Endothelial cell of umbilical vein (primary cell): Measurements from ENCODE around the gene IQCN. TPM values are rescaled to one million over a fixed set of nuclear protein-coding genes. Genes with fewer than 3 reads are reported as not detected.

Source experiments
- BruUV-seq: library from RNA; stranded (reverse); fragments of 400-500 nt; replicated peaks from 2 replicates; lab custom pipeline; 2021; lab: Mats Ljungman, UMichigan
- CTCF ChIA-PET: fragments of 300-600, 350-600 bp; sonication (Branson Sonifier 250); formaldehyde crosslinking; loops from one replicate; lab custom pipeline; 2021; ENCODE audit warnings: antibody characterized with exemption, inconsistent platforms; lab: Charles Lee
- POLR2A ChIA-PET: fragments of 300-600, 350-600 bp; sonication (Branson Sonifier 250); formaldehyde crosslinking; loops from one replicate; lab custom pipeline; 2021; ENCODE audit warnings: antibody characterized with exemption, inconsistent platforms; lab: Charles Lee
- DNase-seq: peaks from one replicate; pipeline ENCODE4 v3.0.0-alpha.2; 2011; ENCODE audit warnings: low read depth, low spot score
- FAIRE-seq: peaks from 2 replicates; lab custom pipeline; 2011; peaks lifted over from hg19 to GRCh38; lab: Jason Lieb, UNC
- H2AFZ ChIP-seq: 2 replicates; pipeline ENCODE4 v1.6.0; 2012; ENCODE audit warnings: low read depth, low read length, control low read depth, inconsistent platforms
- H3K27ac ChIP-seq: 2 replicates; pipeline ENCODE4 v1.5.1; 2011; ENCODE audit warnings: low read depth, mild to moderate bottlenecking, control low read depth, low read length, moderate library complexity; ENCODE audit not compliant: insufficient read depth
- H3K27me3 ChIP-seq, 2 experiments: 2 replicates each; pipeline versions ENCODE4 v1.6.0 to v1.6.1; 2011; ENCODE audit warnings: low read length in 2 of 2, mixed read lengths in 1 of 2; ENCODE audit not compliant: control insufficient read depth in 2 of 2, insufficient read depth in 2 of 2
- H3K36me3 ChIP-seq, 2 experiments: 2 replicates in 1 of 2; 3 replicates in 1 of 2; pipeline ENCODE4 v1.5.1; 2011; ENCODE audit warnings: low read length in 2 of 2, mild to moderate bottlenecking in 1 of 2, moderate library complexity in 1 of 2; ENCODE audit not compliant: control insufficient read depth in 2 of 2, insufficient read depth in 2 of 2; ENCODE audit errors: extremely low read depth in 1 of 2
- H3K4me1 ChIP-seq: 3 replicates; pipeline ENCODE4 v1.5.1; 2011; ENCODE audit warnings: mild to moderate bottlenecking, low read length; ENCODE audit not compliant: control insufficient read depth, insufficient read depth; ENCODE audit errors: extremely low read depth
- H3K4me2 ChIP-seq: 2 replicates; pipeline ENCODE4 v1.6.1; 2011; ENCODE audit warnings: low read length, control low read depth, mixed read lengths; ENCODE audit not compliant: insufficient read depth
- H3K4me3 ChIP-seq, 3 experiments: fragments of 200-600 bp in 1 of 3; sonication (generic), shearing (Covaris generic) in 1 of 3; replicated peaks in 1 of 3; 2 replicates each; pipeline ENCODE4 v1.5.1; 2011 to 2016; ENCODE audit warnings: control low read depth in 3 of 3, low read length in 3 of 3, mild to moderate bottlenecking in 2 of 3, inconsistent platforms in 1 of 3, low read depth in 1 of 3, moderate library complexity in 1 of 3; ENCODE audit not compliant: insufficient read depth in 1 of 3
- H3K79me2 ChIP-seq: 2 replicates; pipeline ENCODE4 v1.6.0; 2012; ENCODE audit warnings: low read length, inconsistent platforms; ENCODE audit not compliant: control insufficient read depth, insufficient read depth
- H3K9ac ChIP-seq: replicated peaks from 2 replicates; pipeline ENCODE3; 2011; ENCODE audit warnings: low read length, control low read depth; ENCODE audit not compliant: insufficient read depth; ENCODE audit errors: extremely low read depth
- H3K9me1 ChIP-seq: replicated peaks from 3 replicates; pipeline ENCODE4 v1.6.0; 2011; ENCODE audit warnings: mild to moderate bottlenecking, low read length; ENCODE audit not compliant: control insufficient read depth, insufficient read depth; ENCODE audit errors: extremely low read depth
- H3K9me3 ChIP-seq: replicated peaks from 2 replicates; pipeline ENCODE4 v1.5.1; 2012; ENCODE audit warnings: low read length, inconsistent platforms; ENCODE audit not compliant: control insufficient read depth, insufficient read depth
- H4K20me1 ChIP-seq: replicated peaks from 2 replicates; pipeline ENCODE3; 2011; ENCODE audit warnings: mild to moderate bottlenecking, low read length; ENCODE audit not compliant: control insufficient read depth, insufficient read depth; ENCODE audit errors: extremely low read depth
- EZH2 ChIP-seq: IDR thresholded peaks from 2 replicates; pipeline ENCODE4 v1.6.1; 2012; ENCODE audit warnings: borderline replicate concordance, low read depth, mild to moderate bottlenecking, moderate library complexity, low read length, inconsistent platforms; ENCODE audit not compliant: severe bottlenecking
- FOS ChIP-seq: IDR thresholded peaks from 2 replicates; pipeline ENCODE4 v1.6.1; 2011; ENCODE audit warnings: mild to moderate bottlenecking, low read length, moderate library complexity, borderline replicate concordance; ENCODE audit not compliant: insufficient read depth
- GATA2 ChIP-seq: IDR thresholded peaks from 2 replicates; pipeline ENCODE4 v1.7.0; 2011; ENCODE audit warnings: low read depth, mild to moderate bottlenecking, moderate library complexity, mixed read lengths, low read length; ENCODE audit not compliant: insufficient read length, insufficient read depth
- JUN ChIP-seq: IDR thresholded peaks from 2 replicates; pipeline ENCODE4 v1.6.1; 2011; ENCODE audit warnings: borderline replicate concordance, low read depth; ENCODE audit not compliant: insufficient read length, insufficient read depth
- MAX ChIP-seq: IDR thresholded peaks from 2 replicates; pipeline ENCODE4 v1.6.1; 2011; ENCODE audit not compliant: insufficient read depth, insufficient read length
- MYC ChIP-seq: IDR thresholded peaks from one replicate; pipeline ENCODE4 v1.6.1; 2011; ENCODE audit warnings: mild to moderate bottlenecking, low read depth, low read length
- POLR2A ChIP-seq: IDR thresholded peaks from 2 replicates; pipeline ENCODE4 v1.6.1; 2012; ENCODE audit warnings: low read depth, mild to moderate bottlenecking, control low read depth, low read length
- POLR2AphosphoS5 ChIP-seq: IDR thresholded peaks from 2 replicates; pipeline ENCODE4 v1.6.1; 2012; ENCODE audit warnings: low read depth, mild to moderate bottlenecking, control low read depth, low read length, moderate library complexity; ENCODE audit not compliant: insufficient read depth
- dilution Hi-C: fragments of 300-500 bp; cut with MboI; formaldehyde crosslinking; loops from one replicate; pipeline ENCODE4 v1.15.0; 2019; ENCODE audit warnings: low sequenced_read_pairs; ENCODE audit not compliant: extremely low pct_ligation_motif_present
- intact Hi-C: fragments of 100-400 bp; cut with micrococcal nuclease; formaldehyde crosslinking; loops from one replicate; pipeline ENCODE4 v1.10.0; 2022
- polyA plus RNA-seq, 4 experiments: library from polyadenylated mRNA; depleted of rRNA in 3 of 4; stranded (reverse) in 3 of 4; unstranded in 1 of 4; fragments of >200 nt; gene quantifications; 2 replicates each; pipeline versions ENCODE4 v1.2.1 to v1.2.3, GENCODE V29; 2011 to 2012; ENCODE audit warnings: missing spikeins in 1 of 4
- total RNA-seq: library from RNA; stranded (reverse); gene quantifications from 2 replicates; pipeline ENCODE4 v1.2.3, GENCODE V29; 2021
- TF ChIP-seq, protein P1 (sequence below), 2 donors: IDR thresholded peaks; 1 replicate in 1 of 2; 2 replicates in 1 of 2; pipeline ENCODE4 v1.5.1; 2011; ENCODE audit warnings: low read length in 2 of 2, mild to moderate bottlenecking in 2 of 2, moderate library complexity in 2 of 2, control low read depth in 1 of 2, inconsistent platforms in 1 of 2, low read depth in 1 of 2; ENCODE audit not compliant: insufficient read depth in 1 of 2; ENCODE audit errors: extremely low read depth in 1 of 2

IQCN gene
- total and polyA plus RNA-seq, 2 donors (not counting 3 experiments of a cell fraction or from before 2014, with no cell fraction given) = 1.5 to 3.0 TPM

- Histone ChIP-seq H2AFZ (no peak overlapping the region), H4K20me1 (no peaks in the 10 kb centered on the region), H3K4me3 (no peak overlapping the region), H3K36me3 (no peaks in the 10 kb centered on the region), H3K79me2 (no peaks in the 10 kb centered on the region), H3K27ac (no peak overlapping the region), H3K9me1 (no peaks in the 10 kb centered on the region), H3K27me3 (no peaks in the 10 kb centered on the region), H3K4me2 (no peak overlapping the region), H3K9ac (no peak overlapping the region), H3K9me3 (no peaks in the 10 kb centered on the region), H3K4me1 (no peaks in the 10 kb centered on the region)
- ChIA-PET POLR2A (interaction anchor here (1.0 kb wide), 1 partner anchor 15 kb away, joined by 3 read pairs; no protein-coding TSS in a partner anchor), CTCF (interaction anchor here (1.7 to 3.5 kb wide), 4 partner anchors 13 to 126 kb away, joined by 6 to 20 read pairs (median 12); no protein-coding TSS in a partner anchor)
- dilution Hi-C loops (no loop called here), intact Hi-C loops (no loop called here)
- no peak for FAIRE-seq
- TF ChIP-seq POLR2AphosphoS5 (no peak), GATA2 (no peak), MAX (peak; percentile 71), EZH2 (no peak), MYC (peak; percentile 38), POLR2A (no peak)
- BruUV-seq = no TSS peak
- no peak for DNase-seq
Observed at GRCh38 chr19:18239303-18239702, 34.9 kb downstream of the IQCN start.

DNA sequence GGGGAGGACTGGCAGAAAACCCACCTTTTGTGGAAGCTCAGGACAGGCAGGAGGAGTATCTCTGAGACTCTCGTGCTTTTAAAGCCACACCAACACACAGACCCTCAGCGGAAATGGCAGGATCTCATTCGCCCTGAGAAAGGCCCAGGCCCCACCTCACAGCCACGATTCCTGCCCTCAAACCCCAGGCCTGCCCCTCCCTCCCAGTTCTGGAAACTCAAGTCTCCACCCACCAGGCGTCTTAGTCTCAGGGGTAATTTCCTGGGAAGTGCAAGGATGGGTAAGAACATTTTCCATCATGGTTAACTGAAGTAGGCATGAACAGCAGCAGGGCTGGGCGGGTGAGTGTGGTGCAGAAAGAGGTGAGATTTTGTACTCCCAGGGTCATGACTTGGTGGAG, 40.1 kb downstream of the IQCN start:
- no TSS peak for BruUV-seq
- Histone ChIP-seq H3K9ac (no peak overlapping the region), H3K9me3 (no peaks in the 10 kb centered on the region), H3K27me3 (peaks cover 0 to 6% of the 10 kb centered on the region in 2 experiments), H3K4me2 (no peak overlapping the region), H3K79me2 (no peaks in the 10 kb centered on the region), H3K36me3 (no peaks in the 10 kb centered on the region), H2AFZ (no peak overlapping the region), H3K4me1 (no peaks in the 10 kb centered on the region), H3K4me3 (no peak overlapping the region), H3K27ac (no peak overlapping the region), H3K9me1 (no peaks in the 10 kb centered on the region), H4K20me1 (no peaks in the 10 kb centered on the region)
- dilution Hi-C loops (no loop called here), intact Hi-C loops (no loop called here)
- CTCF ChIA-PET = interaction anchor here (1.3 to 2.5 kb wide), 5 partner anchors 10 to 121 kb away, joined by 3 to 20 read pairs (median 7); a partner anchor contains a TSS
- POLR2A ChIA-PET = no interaction called here
- DNase-seq = no peak
- TF ChIP-seq FOS (no peak), MAX (no peak), JUN (no peak), MYC (no peak), GATA2 (no peak), POLR2AphosphoS5 (no peak), EZH2 (no peak), POLR2A (no peak)
- TF ChIP-seq, protein P1, sequence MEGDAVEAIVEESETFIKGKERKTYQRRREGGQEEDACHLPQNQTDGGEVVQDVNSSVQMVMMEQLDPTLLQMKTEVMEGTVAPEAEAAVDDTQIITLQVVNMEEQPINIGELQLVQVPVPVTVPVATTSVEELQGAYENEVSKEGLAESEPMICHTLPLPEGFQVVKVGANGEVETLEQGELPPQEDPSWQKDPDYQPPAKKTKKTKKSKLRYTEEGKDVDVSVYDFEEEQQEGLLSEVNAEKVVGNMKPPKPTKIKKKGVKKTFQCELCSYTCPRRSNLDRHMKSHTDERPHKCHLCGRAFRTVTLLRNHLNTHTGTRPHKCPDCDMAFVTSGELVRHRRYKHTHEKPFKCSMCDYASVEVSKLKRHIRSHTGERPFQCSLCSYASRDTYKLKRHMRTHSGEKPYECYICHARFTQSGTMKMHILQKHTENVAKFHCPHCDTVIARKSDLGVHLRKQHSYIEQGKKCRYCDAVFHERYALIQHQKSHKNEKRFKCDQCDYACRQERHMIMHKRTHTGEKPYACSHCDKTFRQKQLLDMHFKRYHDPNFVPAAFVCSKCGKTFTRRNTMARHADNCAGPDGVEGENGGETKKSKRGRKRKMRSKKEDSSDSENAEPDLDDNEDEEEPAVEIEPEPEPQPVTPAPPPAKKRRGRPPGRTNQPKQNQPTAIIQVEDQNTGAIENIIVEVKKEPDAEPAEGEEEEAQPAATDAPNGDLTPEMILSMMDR (IDR thresholded peaks at IDR 0.05; ENCODE audit: extremely low read depth in 1 of 2, insufficient read depth in 1 of 2, low read depth in 1 of 2, low read length in 2 of 2) = no peak
- no peak for FAIRE-seq
